H1 (cell line): ENCODE results near the gene MACIR.

Experiments
- ATF2 ChIP-seq: IDR thresholded peaks from 2 replicates; pipeline ENCODE4 v1.6.1; 2012; ENCODE audit warnings: low read length, inconsistent platforms
- BCL11A ChIP-seq, 2 experiments: IDR thresholded peaks; one replicate each; pipeline ENCODE4 v1.6.1; 2011; ENCODE audit warnings: low read depth in 2 of 2, low read length in 2 of 2, mild to moderate bottlenecking in 2 of 2
- EP300 ChIP-seq, 2 experiments: IDR thresholded peaks; 1 replicate in 1 of 2; 2 replicates in 1 of 2; pipeline ENCODE4 v1.6.1; 2011 to 2012; ENCODE audit warnings: low read depth in 2 of 2, low read length in 2 of 2, mild to moderate bottlenecking in 2 of 2, borderline replicate concordance in 1 of 2, inconsistent platforms in 1 of 2, moderate library complexity in 1 of 2
- EZH2 ChIP-seq: fragments of 200-600 bp; sonication (generic); IDR thresholded peaks from 2 replicates; pipeline ENCODE4 v1.7.1; 2012; ENCODE audit warnings: low read depth, mild to moderate bottlenecking, moderate library complexity, low read length, inconsistent platforms; ENCODE audit not compliant: severe bottlenecking
- HDAC2 ChIP-seq, 2 experiments: fragments of 300-600 bp in 1 of 2; sonication (generic) in 1 of 2; IDR thresholded peaks; 2 replicates each; pipeline ENCODE4 v1.6.1; 2011 to 2012; ENCODE audit warnings: low read depth in 2 of 2, low read length in 2 of 2, mild to moderate bottlenecking in 2 of 2, moderate library complexity in 2 of 2, borderline replicate concordance in 1 of 2, inconsistent platforms in 1 of 2
- JUN ChIP-seq: IDR thresholded peaks from 2 replicates; pipeline ENCODE4 v1.6.1; 2011; ENCODE audit warnings: low read depth, mild to moderate bottlenecking, improper control_type of control experiment, low read length
- KDM5A ChIP-seq: fragments of 200-600 bp; IDR thresholded peaks from 2 replicates; pipeline ENCODE4 v1.7.1; 2012; ENCODE audit warnings: mild to moderate bottlenecking, low read length, inconsistent platforms, mixed read lengths
- POLR2A ChIP-seq, 2 experiments: IDR thresholded peaks; 1 replicate in 1 of 2; 2 replicates in 1 of 2; pipeline ENCODE4 v1.6.1; 2011; ENCODE audit warnings: low read depth in 2 of 2, low read length in 2 of 2, mild to moderate bottlenecking in 2 of 2; ENCODE audit errors: control extremely low read depth in 1 of 2
- POLR2AphosphoS5 ChIP-seq: IDR thresholded peaks from 2 replicates; pipeline ENCODE4 v1.6.1; 2011; ENCODE audit warnings: low read depth, low read length
- SIN3A ChIP-seq, 2 experiments: IDR thresholded peaks in 1 of 2; conservative IDR thresholded peaks in 1 of 2; 2 replicates each; pipeline ENCODE4 v1.6.1; 2011 to 2012; ENCODE audit warnings: low read length in 2 of 2, improper control_type of control experiment in 1 of 2, low read depth in 1 of 2, mild to moderate bottlenecking in 1 of 2
- TAF7 ChIP-seq: optimal IDR thresholded peaks from 2 replicates; pipeline ENCODE3; 2011; ENCODE audit warnings: low read depth, mild to moderate bottlenecking, inconsistent platforms, low read length, moderate library complexity, borderline replicate concordance
- YY1 ChIP-seq: IDR thresholded peaks from 2 replicates; pipeline ENCODE4 v1.6.1; 2011; ENCODE audit warnings: low read depth, mild to moderate bottlenecking, low read length
- ZNF274 ChIP-seq: IDR thresholded peaks from 2 replicates; pipeline ENCODE4 v1.7.0; 2012; ENCODE audit warnings: low read length, borderline replicate concordance; ENCODE audit errors: extremely low read depth
- TF ChIP-seq, protein P1 (sequence below), 3 experiments: IDR thresholded peaks; 1 replicate in 2 of 3; 2 replicates in 1 of 3; pipeline versions ENCODE4 v1.5.1 to v1.6.1; 2011; ENCODE audit warnings: low read length in 3 of 3, mild to moderate bottlenecking in 3 of 3, inconsistent platforms in 2 of 3, low read depth in 1 of 3, moderate library complexity in 1 of 3; ENCODE audit not compliant: insufficient read depth in 1 of 3; ENCODE audit errors: control extremely low read depth in 1 of 3

DNA sequence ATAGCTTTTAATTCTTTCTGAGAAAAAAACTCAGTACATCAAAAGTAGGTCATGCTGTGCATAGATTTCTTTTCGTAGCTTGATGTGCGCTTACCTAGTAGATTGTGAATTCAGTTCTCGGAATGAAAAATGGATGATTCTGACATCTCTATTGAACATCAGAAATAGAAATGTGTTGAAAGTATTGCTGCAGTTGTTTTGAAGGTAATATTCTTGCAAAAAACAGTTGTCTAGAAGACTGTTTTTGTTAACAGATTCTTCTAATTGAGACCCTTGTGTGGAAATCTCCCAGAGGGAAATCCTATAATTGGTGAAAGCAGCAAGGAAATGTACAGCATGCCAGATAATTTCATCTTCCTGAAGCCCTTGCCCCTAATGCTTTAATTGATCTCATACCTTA, 54.5 kb downstream of the MACIR start:
- TF ChIP-seq ATF2, result no peak
- TF ChIP-seq, protein P1, sequence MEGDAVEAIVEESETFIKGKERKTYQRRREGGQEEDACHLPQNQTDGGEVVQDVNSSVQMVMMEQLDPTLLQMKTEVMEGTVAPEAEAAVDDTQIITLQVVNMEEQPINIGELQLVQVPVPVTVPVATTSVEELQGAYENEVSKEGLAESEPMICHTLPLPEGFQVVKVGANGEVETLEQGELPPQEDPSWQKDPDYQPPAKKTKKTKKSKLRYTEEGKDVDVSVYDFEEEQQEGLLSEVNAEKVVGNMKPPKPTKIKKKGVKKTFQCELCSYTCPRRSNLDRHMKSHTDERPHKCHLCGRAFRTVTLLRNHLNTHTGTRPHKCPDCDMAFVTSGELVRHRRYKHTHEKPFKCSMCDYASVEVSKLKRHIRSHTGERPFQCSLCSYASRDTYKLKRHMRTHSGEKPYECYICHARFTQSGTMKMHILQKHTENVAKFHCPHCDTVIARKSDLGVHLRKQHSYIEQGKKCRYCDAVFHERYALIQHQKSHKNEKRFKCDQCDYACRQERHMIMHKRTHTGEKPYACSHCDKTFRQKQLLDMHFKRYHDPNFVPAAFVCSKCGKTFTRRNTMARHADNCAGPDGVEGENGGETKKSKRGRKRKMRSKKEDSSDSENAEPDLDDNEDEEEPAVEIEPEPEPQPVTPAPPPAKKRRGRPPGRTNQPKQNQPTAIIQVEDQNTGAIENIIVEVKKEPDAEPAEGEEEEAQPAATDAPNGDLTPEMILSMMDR (IDR thresholded peaks at IDR 0.05; ENCODE audit: control extremely low read depth in 1 of 3, insufficient read depth in 1 of 3, low read depth in 1 of 3, low read length in 3 of 3), result no peak
- TF ChIP-seq YY1, result no peak
- no peak for TF ChIP-seq SIN3A (conservative IDR thresholded peaks at IDR 0.05 in 1 of 2, IDR thresholded peaks at IDR 0.05 in 1 of 2; ENCODE audit: low read depth in 1 of 2, low read length in 2 of 2)
- TF ChIP-seq KDM5A, result no peak
- no peak for TF ChIP-seq JUN
- TF ChIP-seq HDAC2 (IDR thresholded peaks at IDR 0.05; ENCODE audit: borderline replicate concordance in 1 of 2, low read depth in 2 of 2, low read length in 2 of 2), result no peak
- TF ChIP-seq POLR2A (IDR thresholded peaks at IDR 0.05; ENCODE audit: control extremely low read depth in 1 of 2, low read depth in 2 of 2, low read length in 2 of 2), result no peak
- TF ChIP-seq ZNF274, result no peak
- TF ChIP-seq EZH2, result no peak
- TF ChIP-seq BCL11A (IDR thresholded peaks at IDR 0.05; ENCODE audit: low read depth in 2 of 2, low read length in 2 of 2), result no peak
- no peak for TF ChIP-seq EP300 (IDR thresholded peaks at IDR 0.05; ENCODE audit: borderline replicate concordance in 1 of 2, low read depth in 2 of 2, low read length in 2 of 2)
- no peak for TF ChIP-seq TAF7
- no peak for TF ChIP-seq POLR2AphosphoS5
